ENCODE data around the gene DIPK1B. TPM values are rescaled to one million over a fixed set of nuclear protein-coding genes. Genes with fewer than 3 reads are reported as not detected.

Gene DIPK1B
- total and polyA plus RNA-seq, 10 of the 15 experiments (the other 5 are each of a cell fraction or from before 2014, with no cell fraction given) = 0.08 to 0.28 (median 0.13) TPM; not detected in 3

- TF ChIP-seq ZBTB11 (CRISPR knock-in tag; IDR thresholded peaks at IDR 0.05) (no peak), ESRRA (IDR thresholded peaks at IDR 0.05; ENCODE audit: low read length) (no peak), SKIL (IDR thresholded peaks at IDR 0.05; ENCODE audit: low read depth, poor library complexity, severe bottlenecking) (no peak), MEF2B (IDR thresholded peaks at IDR 0.05; ENCODE audit: partially characterized antibody, poor library complexity, severe bottlenecking) (peak; percentile 62), HSF1 (IDR thresholded peaks at IDR 0.05; ENCODE audit: low read depth, low read length) (no peak), BCLAF1 (IDR thresholded peaks at IDR 0.05) (no peak), MYC (IDR thresholded peaks at IDR 0.05; ENCODE audit: insufficient read depth, insufficient read length, insufficient replicate concordance, low read length, severe bottlenecking) (no peak), CBFB (IDR thresholded peaks at IDR 0.05; ENCODE audit: low read depth) (no peak), MEF2A (IDR thresholded peaks at IDR 0.05; ENCODE audit: insufficient read depth, low read depth, low read length) (no peak), STAT1 (conservative IDR thresholded peaks at IDR 0.05) (no peak), IKZF2 (IDR thresholded peaks at IDR 0.05) (0 out of 4 replicates have a peak, but pooled peaks of 1 of the 2 experiments have one; percentile 29), USF1 (IDR thresholded peaks at IDR 0.05; ENCODE audit: borderline replicate concordance, extremely low read length, insufficient read depth, low read depth, low read length) (peak; percentile 49), KLF5 (IDR thresholded peaks at IDR 0.05; ENCODE audit: partially characterized antibody) (no peak), DPF2 (IDR thresholded peaks at IDR 0.05) (no peak), PAX5 (IDR thresholded peaks at IDR 0.05; ENCODE audit: borderline replicate concordance, low read depth, low read length) (no peak)
Measured at GRCh38 chr9:136740971-136741882, 28.9 kb downstream of the DIPK1B start (continued).

Data from GM12878 (cell line).